Calu3 (cell line): ENCODE data around the gene CENPB. TPM values are rescaled to one million over a fixed set of nuclear protein-coding genes. Genes with fewer than 3 reads are reported as not detected.

Experiments used
- BruUV-seq: library from RNA; stranded (reverse); fragments of 400-500 nt; replicated peaks from 2 replicates; lab custom pipeline; 2021; lab: Mats Ljungman, UMichigan
- CTCF ChIA-PET: fragments of 300-600 bp; sonication (Branson Sonifier 250); formaldehyde crosslinking; loops from one replicate; lab custom pipeline; 2022; ENCODE audit warnings: antibody characterized with exemption; lab: Charles Lee
- DNase-seq: peaks from one replicate; pipeline ENCODE4 v3.0.0; 2022
- H3K27ac Mint-ChIP-seq: one replicate; pipeline ENCODE4 v1.8.0; 2022; ENCODE audit warnings: mixed read lengths; ENCODE audit not compliant: unreplicated experiment
- H3K27me3 Mint-ChIP-seq: one replicate; pipeline ENCODE4 v1.8.0; 2022; ENCODE audit warnings: mixed read lengths; ENCODE audit not compliant: unreplicated experiment
- H3K36me3 Mint-ChIP-seq: one replicate; pipeline ENCODE4 v1.8.0; 2022; ENCODE audit warnings: mild to moderate bottlenecking, moderate library complexity, mixed read lengths; ENCODE audit not compliant: insufficient read depth, unreplicated experiment
- H3K4me1 Mint-ChIP-seq: one replicate; pipeline ENCODE4 v1.8.0; 2022; ENCODE audit warnings: mild to moderate bottlenecking, low read depth, mixed read lengths; ENCODE audit not compliant: unreplicated experiment
- H3K4me3 Mint-ChIP-seq: one replicate; pipeline ENCODE4 v1.8.0; 2022; ENCODE audit warnings: mild to moderate bottlenecking, low read depth, moderate library complexity, mixed read lengths; ENCODE audit not compliant: unreplicated experiment
- H3K9me3 Mint-ChIP-seq: one replicate; pipeline ENCODE4 v1.8.0; 2022; ENCODE audit warnings: low read depth, mixed read lengths; ENCODE audit not compliant: unreplicated experiment
- intact Hi-C: fragments of 100-400 bp; cut with micrococcal nuclease; formaldehyde crosslinking; loops from one replicate; pipeline ENCODE4 v1.10.0; 2022; ENCODE audit not compliant: unreplicated experiment
- total RNA-seq: library from RNA; stranded (reverse); gene quantifications from 2 replicates; pipeline ENCODE4 v1.2.3, GENCODE V29; 2022
- TF ChIP-seq, protein P1 (sequence below): fragments of 200-600 bp; IDR thresholded peaks from one replicate; pipeline ENCODE4 v1.8.0; 2022; ENCODE audit warnings: antibody characterized with exemption; ENCODE audit not compliant: unreplicated experiment

The CENPB gene
- total RNA-seq, 1 experiment from 2014 or later: 44.9 TPM

DNA sequence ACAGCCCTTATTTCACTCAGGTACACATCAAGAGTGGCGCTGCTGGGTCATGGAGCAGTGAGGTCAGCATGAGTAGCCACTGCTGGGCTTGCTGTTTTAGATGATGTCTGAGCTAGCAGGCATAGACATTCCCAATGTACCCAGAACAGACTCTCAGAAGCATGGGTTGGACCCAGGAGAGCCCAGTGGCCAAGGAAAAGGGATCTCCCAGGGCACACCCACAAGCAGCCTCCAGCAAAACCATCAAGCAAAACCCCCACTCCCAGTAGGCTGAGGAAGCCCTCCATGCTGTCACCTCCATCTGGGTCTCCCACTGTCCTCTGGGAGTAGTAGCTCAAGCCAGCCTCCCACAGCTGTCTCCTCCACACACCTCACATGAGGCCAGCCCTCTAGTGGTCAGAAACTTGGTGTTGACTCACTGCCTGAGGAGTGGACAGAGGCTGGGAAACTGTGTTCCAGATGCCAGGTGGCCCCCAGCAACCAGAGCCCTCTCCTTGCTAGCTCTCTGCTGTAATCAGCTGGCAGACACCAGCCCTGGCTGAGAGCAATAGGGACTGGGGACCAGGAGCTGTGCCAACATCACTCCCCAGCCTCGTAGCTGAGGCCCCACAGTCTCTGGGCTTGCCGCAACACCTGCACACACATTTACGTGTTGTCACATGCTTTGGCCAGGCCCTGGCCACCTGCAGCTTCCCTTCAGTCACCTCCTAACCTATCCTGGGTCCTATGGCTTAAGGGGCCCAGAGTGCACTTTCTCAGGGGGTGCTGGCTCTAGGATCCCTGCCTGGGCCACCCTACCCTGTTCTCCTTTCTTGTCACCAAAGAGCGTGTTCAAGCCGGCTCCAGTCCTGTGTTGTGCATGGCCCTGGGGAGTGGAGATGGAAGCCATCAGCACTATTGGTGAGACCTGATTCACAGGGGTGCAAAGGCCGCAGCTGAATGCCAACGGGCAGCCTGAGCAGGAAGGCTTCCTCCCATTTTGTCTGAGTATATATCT, 31.9 kb upstream of the CENPB start:
- CTCF ChIA-PET: interaction anchor here (0.6 to 4.0 kb wide), 4 partner anchors 32 to 102 kb away, joined by 3 to 25 read pairs (median 6); partner anchors contain the start of genes ADISSP and CENPB
- H3K27me3 Mint-ChIP-seq: no peaks in the 10 kb centered on the region
- BruUV-seq: no TSS peak
- intact Hi-C loops: no loop called here
- peaks cover 17% of the 10 kb centered on the region for H3K4me1 Mint-ChIP-seq
- no peak overlapping the region for H3K27ac Mint-ChIP-seq
- H3K36me3 Mint-ChIP-seq: peaks cover 19% of the 10 kb centered on the region
- H3K9me3 Mint-ChIP-seq: no peaks in the 10 kb centered on the region
- TF ChIP-seq, protein P1, sequence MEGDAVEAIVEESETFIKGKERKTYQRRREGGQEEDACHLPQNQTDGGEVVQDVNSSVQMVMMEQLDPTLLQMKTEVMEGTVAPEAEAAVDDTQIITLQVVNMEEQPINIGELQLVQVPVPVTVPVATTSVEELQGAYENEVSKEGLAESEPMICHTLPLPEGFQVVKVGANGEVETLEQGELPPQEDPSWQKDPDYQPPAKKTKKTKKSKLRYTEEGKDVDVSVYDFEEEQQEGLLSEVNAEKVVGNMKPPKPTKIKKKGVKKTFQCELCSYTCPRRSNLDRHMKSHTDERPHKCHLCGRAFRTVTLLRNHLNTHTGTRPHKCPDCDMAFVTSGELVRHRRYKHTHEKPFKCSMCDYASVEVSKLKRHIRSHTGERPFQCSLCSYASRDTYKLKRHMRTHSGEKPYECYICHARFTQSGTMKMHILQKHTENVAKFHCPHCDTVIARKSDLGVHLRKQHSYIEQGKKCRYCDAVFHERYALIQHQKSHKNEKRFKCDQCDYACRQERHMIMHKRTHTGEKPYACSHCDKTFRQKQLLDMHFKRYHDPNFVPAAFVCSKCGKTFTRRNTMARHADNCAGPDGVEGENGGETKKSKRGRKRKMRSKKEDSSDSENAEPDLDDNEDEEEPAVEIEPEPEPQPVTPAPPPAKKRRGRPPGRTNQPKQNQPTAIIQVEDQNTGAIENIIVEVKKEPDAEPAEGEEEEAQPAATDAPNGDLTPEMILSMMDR: peak; percentile 55
- peak; percentile 74 for DNase-seq
- no peak overlapping the region for H3K4me3 Mint-ChIP-seq

DNA sequence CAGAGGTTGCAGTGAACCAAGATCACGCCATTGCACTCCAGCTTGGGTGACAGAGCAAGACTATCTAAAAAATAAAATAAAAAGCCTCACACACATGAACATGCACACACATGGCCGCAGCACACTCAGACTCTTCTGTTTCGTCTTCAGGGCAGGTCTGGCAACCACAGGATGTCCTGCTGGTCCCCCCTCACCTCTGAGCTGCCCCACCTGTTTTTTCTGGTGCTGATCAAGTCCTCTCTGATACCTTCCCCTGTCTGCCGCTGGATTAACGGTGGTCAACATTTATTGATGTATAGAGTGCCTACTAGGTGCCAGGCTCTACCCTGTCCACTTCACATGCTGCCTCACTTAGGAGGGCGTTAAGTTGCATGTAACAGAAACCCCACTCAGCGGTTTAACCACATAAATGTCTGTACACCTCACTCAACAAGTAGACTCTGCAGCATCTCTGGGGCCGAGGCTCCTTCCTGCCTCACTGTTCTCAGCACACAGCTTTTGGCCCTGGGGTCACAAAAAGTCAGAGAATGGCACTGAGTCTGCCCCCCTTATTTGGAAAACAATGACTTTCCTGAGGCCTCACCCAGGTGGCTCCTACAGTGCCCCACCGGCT, 29.3 kb upstream of the CENPB start:
- no peaks in the 10 kb centered on the region for H3K27me3 Mint-ChIP-seq
- CTCF ChIA-PET: no interaction called here
- TF ChIP-seq, protein P1: no peak
- no peak overlapping the region for H3K4me3 Mint-ChIP-seq
- H3K36me3 Mint-ChIP-seq: peaks cover 35% of the 10 kb centered on the region
- DNase-seq: no peak
- BruUV-seq: no TSS peak
- H3K27ac Mint-ChIP-seq: no peak overlapping the region
- peaks cover 34% of the 10 kb centered on the region for H3K4me1 Mint-ChIP-seq
- intact Hi-C loops: no loop called here
- no peaks in the 10 kb centered on the region for H3K9me3 Mint-ChIP-seq

DNA sequence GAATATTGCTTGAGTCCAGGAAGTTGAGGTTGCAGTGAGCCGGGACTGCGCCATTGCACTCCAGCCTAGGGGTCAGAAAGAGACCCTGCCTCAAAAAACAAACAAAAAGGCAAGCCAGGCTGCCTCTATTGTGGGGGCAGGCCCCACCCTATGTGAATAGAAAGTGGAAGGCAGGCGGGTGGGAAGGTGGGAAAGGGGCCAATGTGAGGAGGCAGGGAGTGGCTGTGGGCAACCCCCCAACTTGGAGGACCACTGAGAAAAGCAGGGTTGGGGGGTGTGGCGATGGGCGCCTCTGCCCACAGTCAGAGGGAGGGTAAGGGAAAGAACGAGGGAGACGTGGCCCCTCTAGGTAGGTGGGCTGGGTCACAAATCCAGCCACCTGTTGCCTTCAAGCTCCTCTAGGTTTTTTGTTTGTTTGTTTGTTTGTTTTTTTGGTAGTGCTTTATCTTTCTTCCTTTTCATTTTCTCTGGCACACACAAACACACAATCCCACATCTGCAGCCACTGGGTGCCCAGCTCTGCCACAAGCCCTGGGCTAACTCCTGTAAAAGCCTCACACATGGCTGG, 28.5 kb upstream of the CENPB start:
- BruUV-seq: no TSS peak
- no peak overlapping the region for H3K27ac Mint-ChIP-seq
- TF ChIP-seq, protein P1: no peak

DNA sequence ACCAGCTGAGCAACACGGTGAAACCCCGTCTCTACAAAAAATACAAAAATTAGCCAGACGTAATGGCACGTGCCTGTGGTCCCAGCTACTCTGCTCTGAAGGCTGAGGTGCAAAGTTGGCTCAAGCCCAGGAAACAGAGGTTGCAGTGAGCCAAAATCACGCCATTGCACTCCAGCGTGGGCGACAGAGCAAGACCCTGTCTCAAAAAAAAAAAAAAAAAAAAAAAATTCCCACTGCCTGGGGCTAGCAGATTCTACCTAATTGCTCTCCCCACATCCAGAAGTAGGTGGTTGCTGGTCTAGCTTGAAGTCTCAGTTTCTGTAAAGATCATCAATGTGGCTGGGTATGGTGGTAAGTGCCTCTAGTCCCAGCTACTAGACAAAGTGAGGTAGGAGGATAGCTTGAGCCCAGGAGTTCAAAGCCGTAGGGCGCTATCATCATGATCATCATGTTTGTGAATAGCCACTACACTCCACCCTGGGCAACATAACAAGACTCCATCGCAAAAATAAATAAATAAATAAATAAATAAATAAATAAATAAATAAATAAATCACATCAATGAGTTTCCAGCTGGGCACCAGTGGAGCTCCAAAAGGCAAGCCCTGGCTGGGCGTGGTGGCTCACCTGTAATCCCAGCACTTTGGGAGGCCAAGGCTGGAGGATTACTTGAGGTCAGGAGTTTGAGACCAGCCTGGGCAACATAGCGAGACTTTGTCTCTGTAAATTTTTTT, 27.5 kb upstream of the CENPB start:
- no peak overlapping the region for H3K4me3 Mint-ChIP-seq
- H3K27ac Mint-ChIP-seq: peak overlapping the region; percentile 95
- no peaks in the 10 kb centered on the region for H3K27me3 Mint-ChIP-seq
- BruUV-seq: no TSS peak
- CTCF ChIA-PET: interaction anchor here (0.7 to 1.4 kb wide), 4 partner anchors 18 to 366 kb away, joined by 3 to 5 read pairs (median 3); partner anchors contain the start of genes CDC25B and CENPB
- TF ChIP-seq, protein P1: no peak
- intact Hi-C loops: no loop called here
- DNase-seq: no peak
- no peaks in the 10 kb centered on the region for H3K9me3 Mint-ChIP-seq
- peaks cover 32% of the 10 kb centered on the region for H3K4me1 Mint-ChIP-seq
- peaks cover 25% of the 10 kb centered on the region for H3K36me3 Mint-ChIP-seq

More for the DNA sequence above, 28.5 kb upstream of the CENPB start:
- intact Hi-C loops: no loop called here
- no peaks in the 10 kb centered on the region for H3K9me3 Mint-ChIP-seq
- H3K4me3 Mint-ChIP-seq: no peak overlapping the region
- H3K36me3 Mint-ChIP-seq: peaks cover 29% of the 10 kb centered on the region
- H3K27me3 Mint-ChIP-seq: no peaks in the 10 kb centered on the region
- no peak for DNase-seq
- H3K4me1 Mint-ChIP-seq: peaks cover 34% of the 10 kb centered on the region
- CTCF ChIA-PET: no interaction called here
